GM18526 (cell line): ENCODE measurements around the gene CTDSPL.

Source experiments
- POLR2A ChIP-seq: IDR thresholded peaks from 3 replicates; pipeline ENCODE4 v1.6.1; 2011; ENCODE audit not compliant: insufficient read length; ENCODE audit errors: extremely low read depth

Gene CTDSPL

GRCh38 chr3:37973246-37974054 lies 111.8 kb downstream of the CTDSPL start:
- no peak for TF ChIP-seq POLR2A

- TF ChIP-seq POLR2A = no peak
Observed at GRCh38 chr3:37974121-37975083, 112.7 kb downstream of the CTDSPL start.

GRCh38 chr3:37979541-37980461 lies 118.1 kb downstream of the CTDSPL start:
- no peak for TF ChIP-seq POLR2A

- no peak for TF ChIP-seq POLR2A
Observed at GRCh38 chr3:37980462-37981347, 119.0 kb downstream of the CTDSPL start.

- no peak for TF ChIP-seq POLR2A
Observed at GRCh38 chr3:37981348-37981664, 119.6 kb downstream of the CTDSPL start.

- no peak for TF ChIP-seq POLR2A
Observed at GRCh38 chr3:37982331-37982730, 120.7 kb downstream of the CTDSPL start.

GRCh38 chr3:37984051-37984450 lies 122.4 kb downstream of the CTDSPL start:
- no peak for TF ChIP-seq POLR2A

GRCh38 chr3:37984596-37984995 lies 122.9 kb downstream of the CTDSPL start:
- TF ChIP-seq POLR2A = no peak

GRCh38 chr3:37985637-37986320 lies 124.1 kb downstream of the CTDSPL start:
- no peak for TF ChIP-seq POLR2A

GRCh38 chr3:37986479-37987314 lies 125.0 kb downstream of the CTDSPL start:
- no peak for TF ChIP-seq POLR2A

GRCh38 chr3:37987315-37987697 lies 125.6 kb downstream of the CTDSPL start:
- TF ChIP-seq POLR2A = no peak

GRCh38 chr3:37987751-37988179 lies 126.1 kb downstream of the CTDSPL start:
- no peak for TF ChIP-seq POLR2A
